Measurements from ENCODE around the gene WDTC1.

Gene WDTC1

GRCh38 chr1:27301582-27302199, 67.3 kb downstream of the WDTC1 start:
- H3K27ac Mint-ChIP-seq: no peak overlapping the region
- no peaks in the 10 kb centered on the region for H3K9me3 Mint-ChIP-seq
- H3K4me3 Mint-ChIP-seq: no peak overlapping the region
- no peak for DNase-seq
- H3K27me3 Mint-ChIP-seq: no peaks in the 10 kb centered on the region
- no peaks in the 10 kb centered on the region for H3K4me1 Mint-ChIP-seq (ENCODE audit: low read depth)
- H3K36me3 Mint-ChIP-seq (ENCODE audit: low read depth): peaks cover 35% of the 10 kb centered on the region

GRCh38 chr1:27302612-27303011, 68.2 kb downstream of the WDTC1 start:
- Mint-ChIP-seq H3K4me1 (ENCODE audit: low read depth) (no peaks in the 10 kb centered on the region), H3K27me3 (no peaks in the 10 kb centered on the region), H3K27ac (no peak overlapping the region), H3K36me3 (ENCODE audit: low read depth) (peaks cover 35% of the 10 kb centered on the region), H3K9me3 (no peaks in the 10 kb centered on the region), H3K4me3 (no peak overlapping the region)
- no peak for DNase-seq

GRCh38 chr1:27303509-27303908, 69.1 kb downstream of the WDTC1 start:
- no peak overlapping the region for H3K27ac Mint-ChIP-seq

GRCh38 chr1:27306071-27306470, 71.6 kb downstream of the WDTC1 start:
- peaks cover 19% of the 10 kb centered on the region for H3K36me3 Mint-ChIP-seq (ENCODE audit: low read depth)
- DNase-seq: no peak
- H3K27me3 Mint-ChIP-seq: no peaks in the 10 kb centered on the region
- H3K4me3 Mint-ChIP-seq: no peak overlapping the region
- no peak overlapping the region for H3K27ac Mint-ChIP-seq
- H3K9me3 Mint-ChIP-seq: no peaks in the 10 kb centered on the region
- no peaks in the 10 kb centered on the region for H3K4me1 Mint-ChIP-seq (ENCODE audit: low read depth)

More at GRCh38 chr1:27303509-27303908, 69.1 kb downstream of the WDTC1 start:
- Mint-ChIP-seq H3K36me3 (ENCODE audit: low read depth) (peaks cover 29% of the 10 kb centered on the region), H3K4me3 (no peak overlapping the region), H3K4me1 (ENCODE audit: low read depth) (no peaks in the 10 kb centered on the region), H3K27me3 (no peaks in the 10 kb centered on the region), H3K9me3 (no peaks in the 10 kb centered on the region)
- DNase-seq: no peak

GRCh38 chr1:27306892-27307761, 72.7 kb downstream of the WDTC1 start:
- Mint-ChIP-seq H3K27me3 (no peaks in the 10 kb centered on the region), H3K9me3 (no peaks in the 10 kb centered on the region), H3K4me3 (no peak overlapping the region), H3K4me1 (ENCODE audit: low read depth) (no peaks in the 10 kb centered on the region), H3K27ac (peak overlapping the region; percentile 29), H3K36me3 (ENCODE audit: low read depth) (peaks cover 9% of the 10 kb centered on the region)
- no peak for DNase-seq

- no peaks in the 10 kb centered on the region for H3K27me3 Mint-ChIP-seq
- H3K4me1 Mint-ChIP-seq (ENCODE audit: low read depth): no peaks in the 10 kb centered on the region
- H3K4me3 Mint-ChIP-seq: no peak overlapping the region
- H3K9me3 Mint-ChIP-seq: no peaks in the 10 kb centered on the region
- H3K36me3 Mint-ChIP-seq (ENCODE audit: low read depth): peaks cover 5% of the 10 kb centered on the region
- DNase-seq: no peak
- H3K27ac Mint-ChIP-seq: no peak overlapping the region
These were observed 73.6 kb downstream of the WDTC1 start for GRCh38 chr1:27307874-27308598.

GRCh38 chr1:27314169-27314568, 79.7 kb downstream of the WDTC1 start:
- Mint-ChIP-seq H3K27me3 (no peaks in the 10 kb centered on the region), H3K9me3 (no peaks in the 10 kb centered on the region), H3K4me3 (no peak overlapping the region), H3K4me1 (ENCODE audit: low read depth) (no peaks in the 10 kb centered on the region), H3K36me3 (ENCODE audit: low read depth) (no peaks in the 10 kb centered on the region), H3K27ac (no peak overlapping the region)
- no peak for DNase-seq

- H3K36me3 Mint-ChIP-seq (ENCODE audit: low read depth): no peaks in the 10 kb centered on the region
- DNase-seq: no peak
- no peaks in the 10 kb centered on the region for H3K4me1 Mint-ChIP-seq (ENCODE audit: low read depth)
- no peaks in the 10 kb centered on the region for H3K27me3 Mint-ChIP-seq
- no peak overlapping the region for H3K27ac Mint-ChIP-seq
- H3K4me3 Mint-ChIP-seq: no peak overlapping the region
- H3K9me3 Mint-ChIP-seq: no peaks in the 10 kb centered on the region
These were observed 80.3 kb downstream of the WDTC1 start for GRCh38 chr1:27314737-27315136.

GRCh38 chr1:27316860-27317259, 82.4 kb downstream of the WDTC1 start:
- Mint-ChIP-seq H3K4me3 (no peak overlapping the region), H3K9me3 (no peaks in the 10 kb centered on the region), H3K27ac (no peak overlapping the region), H3K36me3 (ENCODE audit: low read depth) (no peaks in the 10 kb centered on the region), H3K4me1 (ENCODE audit: low read depth) (peaks cover 6% of the 10 kb centered on the region), H3K27me3 (no peaks in the 10 kb centered on the region)
- DNase-seq: no peak

- Mint-ChIP-seq H3K27ac (no peak overlapping the region), H3K9me3 (no peaks in the 10 kb centered on the region)
These were observed 83.7 kb downstream of the WDTC1 start for GRCh38 chr1:27318136-27318535.

GRCh38 chr1:27318596-27318995, 84.2 kb downstream of the WDTC1 start:
- Mint-ChIP-seq H3K9me3 (no peaks in the 10 kb centered on the region), H3K4me3 (no peak overlapping the region), H3K36me3 (ENCODE audit: low read depth) (peaks cover 15% of the 10 kb centered on the region), H3K4me1 (ENCODE audit: low read depth) (peaks cover 12% of the 10 kb centered on the region), H3K27ac (no peak overlapping the region), H3K27me3 (no peaks in the 10 kb centered on the region)
- DNase-seq: no peak

More at GRCh38 chr1:27318136-27318535, 83.7 kb downstream of the WDTC1 start:
- Mint-ChIP-seq H3K36me3 (ENCODE audit: low read depth) (peaks cover 10% of the 10 kb centered on the region), H3K4me3 (no peak overlapping the region), H3K27me3 (no peaks in the 10 kb centered on the region), H3K4me1 (ENCODE audit: low read depth) (peaks cover 7% of the 10 kb centered on the region)
- DNase-seq: no peak

GRCh38 chr1:27321813-27322568, 87.6 kb downstream of the WDTC1 start, which contains the start of gene TMEM222:
TSS of gene TMEM222 (plus strand) at chr1:27322163. CDS start at chr1:27322198, 35 bp downstream.
- Mint-ChIP-seq H3K27ac (peak within 1 kb of the TSS; percentile 97), H3K4me1 (ENCODE audit: low read depth) (peaks cover 46% of the 10 kb centered on the region), H3K36me3 (ENCODE audit: low read depth) (peaks cover 49% of the 10 kb centered on the region), H3K27me3 (no peaks in the 10 kb centered on the region), H3K4me3 (peak within 1 kb of the TSS; percentile 97), H3K9me3 (no peaks in the 10 kb centered on the region)
- peak; percentile 98 for DNase-seq

- DNase-seq: no peak
- H3K4me3 Mint-ChIP-seq: peak overlapping the region; percentile 97
- no peaks in the 10 kb centered on the region for H3K27me3 Mint-ChIP-seq
- peaks cover 49% of the 10 kb centered on the region for H3K4me1 Mint-ChIP-seq (ENCODE audit: low read depth)
- H3K9me3 Mint-ChIP-seq: no peaks in the 10 kb centered on the region
- peak overlapping the region; percentile 97 for H3K27ac Mint-ChIP-seq
- H3K36me3 Mint-ChIP-seq (ENCODE audit: low read depth): peaks cover 53% of the 10 kb centered on the region
These were observed 88.3 kb downstream of the WDTC1 start for GRCh38 chr1:27322569-27323240.

- no peak overlapping the region for H3K4me3 Mint-ChIP-seq
- peak overlapping the region; percentile 97 for H3K27ac Mint-ChIP-seq
- H3K36me3 Mint-ChIP-seq (ENCODE audit: low read depth): peaks cover 73% of the 10 kb centered on the region
- no peaks in the 10 kb centered on the region for H3K27me3 Mint-ChIP-seq
- DNase-seq: no peak
- no peaks in the 10 kb centered on the region for H3K9me3 Mint-ChIP-seq
- peaks cover 66% of the 10 kb centered on the region for H3K4me1 Mint-ChIP-seq (ENCODE audit: low read depth)
These were observed 90.9 kb downstream of the WDTC1 start for GRCh38 chr1:27325286-27325685.

Data from activated T-cell treated with anti-CD3 and anti-CD28 coated beads, Interleukin-2, amount 50 U/mL, for 24 hours (primary cell).